SK-N-SH (cell line): ENCODE data around the gene DMGDH.
A peak's percentile ranks its signal among the peaks of the same experiment; 100 is the strongest.

Source experiments
- EP300 ChIP-seq, 2 experiments: IDR thresholded peaks; 2 replicates each; pipeline versions ENCODE4 v1.4.0 to v1.6.1; 2012; ENCODE audit warnings: borderline replicate concordance in 1 of 2, low read depth in 1 of 2, low read length in 1 of 2
- EZH2phosphoT487 ChIP-seq: fragments of 200-600 bp; sonication (generic); IDR thresholded peaks from 2 replicates; pipeline ENCODE4 v1.6.1; 2017; ENCODE audit warnings: low read depth, mixed run types, mild to moderate bottlenecking, antibody characterized with exemption, moderate library complexity, borderline replicate concordance
- FOSL2 ChIP-seq: IDR thresholded peaks from 2 replicates; pipeline ENCODE4 v1.4.0; 2012; ENCODE audit warnings: low read depth, mild to moderate bottlenecking, moderate library complexity, borderline replicate concordance
- GABPA ChIP-seq: IDR thresholded peaks from 2 replicates; pipeline ENCODE4 v1.4.0; 2012; ENCODE audit warnings: low read depth, mild to moderate bottlenecking
- MXI1 ChIP-seq: IDR thresholded peaks from 2 replicates; pipeline ENCODE4 v1.6.1; 2012; ENCODE audit warnings: mild to moderate bottlenecking, low read depth, low read length, improper control_type of control experiment
- POLR2AphosphoS5 ChIP-seq: IDR thresholded peaks from 2 replicates; pipeline ENCODE4 v1.6.1; 2012; ENCODE audit warnings: low read depth, low read length
- RAD21 ChIP-seq: IDR thresholded peaks from 2 replicates; pipeline ENCODE4 v1.6.1; 2012; ENCODE audit warnings: mild to moderate bottlenecking, low read length
- SIN3A ChIP-seq: IDR thresholded peaks from 2 replicates; pipeline ENCODE4 v1.6.1; 2012; ENCODE audit warnings: low read depth, mild to moderate bottlenecking, low read length, moderate library complexity, borderline replicate concordance
- TAF1 ChIP-seq: IDR thresholded peaks from 2 replicates; pipeline ENCODE4 v1.6.1; 2012; ENCODE audit warnings: low read depth, mild to moderate bottlenecking, low read length, moderate library complexity, borderline replicate concordance
- TF ChIP-seq, protein P1 (sequence below): fragments of 200-600 bp; sonication (generic); IDR thresholded peaks from 2 replicates; pipeline ENCODE4 v1.6.1; 2017; ENCODE audit warnings: antibody characterized with exemption, mild to moderate bottlenecking, moderate library complexity
- TF ChIP-seq, protein P2 (sequence below): IDR thresholded peaks from 2 replicates; pipeline ENCODE4 v1.4.0; 2012; ENCODE audit warnings: low read depth
- TF ChIP-seq, protein P3 (sequence below): IDR thresholded peaks from 2 replicates; pipeline ENCODE4 v1.4.0; 2012; ENCODE audit warnings: low read depth, borderline replicate concordance

DNA sequence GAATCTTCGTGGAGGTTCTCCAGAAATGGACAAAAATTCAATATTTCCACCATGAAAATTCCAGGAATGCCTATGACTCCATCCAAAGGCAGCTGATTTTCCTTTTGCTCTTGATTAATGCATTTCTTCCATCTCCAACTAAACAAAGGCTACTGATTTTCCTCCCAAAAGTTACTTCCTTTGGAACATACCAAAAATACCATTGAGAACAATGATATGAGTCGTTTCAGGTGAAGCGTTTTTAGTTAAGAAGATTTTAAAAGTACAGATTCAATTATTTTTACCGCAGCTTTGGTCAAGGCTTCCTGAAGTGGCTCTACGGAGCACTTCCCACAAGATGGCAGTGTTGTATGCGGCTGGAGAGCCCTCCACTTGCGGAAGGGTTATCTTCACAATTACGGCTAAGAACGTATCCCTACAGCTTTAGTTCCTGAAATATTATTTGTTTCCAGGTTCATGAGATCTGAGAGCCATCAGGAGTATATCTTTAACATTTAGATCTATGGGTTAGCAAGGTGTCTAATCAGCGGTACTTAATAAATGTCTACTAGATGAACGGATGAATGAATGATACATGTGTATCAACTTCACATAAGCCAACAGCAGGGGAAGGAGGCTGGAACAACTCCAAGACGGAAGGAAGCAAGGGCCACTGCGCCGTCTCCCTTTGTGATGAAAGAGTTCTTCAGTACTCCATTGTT is 48.5 kb downstream of the DMGDH start:
- TF ChIP-seq EP300 (IDR thresholded peaks at IDR 0.05; ENCODE audit: borderline replicate concordance in 1 of 2, low read depth in 1 of 2, low read length in 1 of 2) (peak in 1 of 2 experiments; percentile 22; a peak in 1 of 4 replicates), GABPA (no peak), POLR2AphosphoS5 (no peak), FOSL2 (peak; percentile 44; the same call in 1 of the 2 replicates), RAD21 (peak; percentile 88), MXI1 (no peak), SIN3A (no peak), TAF1 (0 out of 2 replicates have a peak, but pooled peaks have one; percentile 14), EZH2phosphoT487 (no peak)
- TF ChIP-seq, protein P1, sequence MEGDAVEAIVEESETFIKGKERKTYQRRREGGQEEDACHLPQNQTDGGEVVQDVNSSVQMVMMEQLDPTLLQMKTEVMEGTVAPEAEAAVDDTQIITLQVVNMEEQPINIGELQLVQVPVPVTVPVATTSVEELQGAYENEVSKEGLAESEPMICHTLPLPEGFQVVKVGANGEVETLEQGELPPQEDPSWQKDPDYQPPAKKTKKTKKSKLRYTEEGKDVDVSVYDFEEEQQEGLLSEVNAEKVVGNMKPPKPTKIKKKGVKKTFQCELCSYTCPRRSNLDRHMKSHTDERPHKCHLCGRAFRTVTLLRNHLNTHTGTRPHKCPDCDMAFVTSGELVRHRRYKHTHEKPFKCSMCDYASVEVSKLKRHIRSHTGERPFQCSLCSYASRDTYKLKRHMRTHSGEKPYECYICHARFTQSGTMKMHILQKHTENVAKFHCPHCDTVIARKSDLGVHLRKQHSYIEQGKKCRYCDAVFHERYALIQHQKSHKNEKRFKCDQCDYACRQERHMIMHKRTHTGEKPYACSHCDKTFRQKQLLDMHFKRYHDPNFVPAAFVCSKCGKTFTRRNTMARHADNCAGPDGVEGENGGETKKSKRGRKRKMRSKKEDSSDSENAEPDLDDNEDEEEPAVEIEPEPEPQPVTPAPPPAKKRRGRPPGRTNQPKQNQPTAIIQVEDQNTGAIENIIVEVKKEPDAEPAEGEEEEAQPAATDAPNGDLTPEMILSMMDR: peak; percentile 91
- TF ChIP-seq, protein P2, sequence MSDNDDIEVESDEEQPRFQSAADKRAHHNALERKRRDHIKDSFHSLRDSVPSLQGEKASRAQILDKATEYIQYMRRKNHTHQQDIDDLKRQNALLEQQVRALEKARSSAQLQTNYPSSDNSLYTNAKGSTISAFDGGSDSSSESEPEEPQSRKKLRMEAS: no peak
- TF ChIP-seq, protein P3, sequence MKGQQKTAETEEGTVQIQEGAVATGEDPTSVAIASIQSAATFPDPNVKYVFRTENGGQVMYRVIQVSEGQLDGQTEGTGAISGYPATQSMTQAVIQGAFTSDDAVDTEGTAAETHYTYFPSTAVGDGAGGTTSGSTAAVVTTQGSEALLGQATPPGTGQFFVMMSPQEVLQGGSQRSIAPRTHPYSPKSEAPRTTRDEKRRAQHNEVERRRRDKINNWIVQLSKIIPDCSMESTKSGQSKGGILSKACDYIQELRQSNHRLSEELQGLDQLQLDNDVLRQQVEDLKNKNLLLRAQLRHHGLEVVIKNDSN: no peak
